GM12878 (cell line): Measurements from ENCODE around the gene EMP3. TPM values are rescaled to one million over a fixed set of nuclear protein-coding genes. Genes with fewer than 3 reads are reported as not detected.

Experiments used
- ATAC-seq: fragments of 200-7000 bp; cut with Tn5 transposase; 3 replicates; pipeline ENCODE4 v1.9.1; 2020; ENCODE audit warnings: mild to moderate bottlenecking, moderate library complexity
- BruUV-seq: library from RNA; stranded (reverse); fragments of 400-500 nt; replicated peaks from 2 replicates; lab custom pipeline; 2021; lab: Mats Ljungman, UMichigan
- CTCF ChIA-PET: fragments of 300-600 bp; sonication (Branson Sonifier 250); formaldehyde crosslinking; extraction: SDS; loops from one replicate; lab custom pipeline; 2021; ENCODE audit warnings: inconsistent platforms; lab: Yijun Ruan, JAX
- POLR2A ChIA-PET: fragments of 350-600 bp; formaldehyde crosslinking; extraction: SDS; loops from one replicate; lab custom pipeline; 2021; ENCODE audit warnings: inconsistent platforms; lab: Charles Lee
- RAD21 ChIA-PET: fragments of 300-600 bp; sonication (Branson Sonifier 250); formaldehyde crosslinking; loops from one replicate; lab custom pipeline; 2023; ENCODE audit warnings: antibody characterized with exemption; ENCODE audit not compliant: unreplicated experiment; lab: Charles Lee
- SMC1A ChIA-PET: fragments of 300-600 bp; sonication (Branson Sonifier 250); formaldehyde crosslinking; loops from one replicate; lab custom pipeline; 2023; ENCODE audit not compliant: unreplicated experiment, uncharacterized antibody; lab: Charles Lee
- DNase-seq: peaks from one replicate; pipeline ENCODE4 v3.0.0-alpha.2; 2011; ENCODE audit warnings: low read depth, low spot score
- FAIRE-seq: peaks from 3 replicates; lab custom pipeline; 2011; peaks lifted over from hg19 to GRCh38; lab: Jason Lieb, UNC
- H2AFZ ChIP-seq: 2 replicates; pipeline ENCODE4 v1.6.0; 2011; ENCODE audit warnings: low read depth, low read length, control low read depth; ENCODE audit not compliant: control insufficient read depth
- H3K27ac ChIP-seq: 2 replicates; pipeline ENCODE4 v1.5.1; 2011; ENCODE audit warnings: control low read depth; ENCODE audit not compliant: control insufficient read depth, insufficient read depth
- H3K27me3 ChIP-seq, 2 experiments: replicated peaks in 1 of 2; 2 replicates each; pipeline versions ENCODE4 v1.6.0 to v1.6.1; 2011; ENCODE audit warnings: low read length in 1 of 2; ENCODE audit not compliant: control insufficient read depth in 2 of 2, insufficient read depth in 2 of 2
- H3K36me3 ChIP-seq, 2 experiments: 2 replicates each; pipeline ENCODE4 v1.5.1; 2011; ENCODE audit warnings: low read length in 1 of 2; ENCODE audit not compliant: control insufficient read depth in 2 of 2, insufficient read depth in 2 of 2
- H3K4me1 ChIP-seq: 2 replicates; pipeline ENCODE4 v1.6.1; 2011; ENCODE audit warnings: mild to moderate bottlenecking, low read length, moderate library complexity, mixed read lengths; ENCODE audit not compliant: control insufficient read depth, insufficient read depth
- H3K4me2 ChIP-seq: 2 replicates; pipeline ENCODE4 v1.6.0; 2011; ENCODE audit warnings: control low read depth; ENCODE audit not compliant: control insufficient read depth, insufficient read depth
- H3K4me3 ChIP-seq: fragments of 200-600 bp; sonication (generic); 2 replicates; pipeline ENCODE4 v1.5.1; 2016
- H3K79me2 ChIP-seq: 2 replicates; pipeline ENCODE4 v1.6.0; 2011; ENCODE audit warnings: low read length; ENCODE audit not compliant: control insufficient read depth, insufficient read depth
- H3K9ac ChIP-seq: 2 replicates; pipeline ENCODE4 v1.8.0; 2011; ENCODE audit warnings: low read length, control low read depth, mixed read lengths; ENCODE audit not compliant: control insufficient read depth, insufficient read depth
- H3K9me3 ChIP-seq: replicated peaks from 3 replicates; pipeline ENCODE4 v1.5.1; 2011; ENCODE audit warnings: mild to moderate bottlenecking, low read length; ENCODE audit not compliant: control insufficient read depth, insufficient read depth
- H4K20me1 ChIP-seq: 2 replicates; pipeline ENCODE4 v1.6.0; 2011; ENCODE audit not compliant: control insufficient read depth, insufficient read depth
- BMI1 ChIP-seq: fragments of 450-650 bp; IDR thresholded peaks from 2 replicates; pipeline ENCODE4 v1.6.1; 2016; ENCODE audit warnings: mild to moderate bottlenecking, moderate library complexity, borderline replicate concordance
- GABPA ChIP-seq: IDR thresholded peaks from 2 replicates; pipeline ENCODE4 v1.6.1; 2014; ENCODE audit warnings: antibody characterized with exemption, low read depth, mild to moderate bottlenecking, inconsistent platforms
- HDGF ChIP-seq: fragments of 450-650 bp; IDR thresholded peaks from 2 replicates; pipeline ENCODE4 v1.6.1; 2016; ENCODE audit warnings: antibody characterized with exemption
- IKZF2 ChIP-seq, 2 experiments: fragments of 450-650 bp; IDR thresholded peaks; 2 replicates each; pipeline ENCODE4 v1.6.1; 2017; ENCODE audit warnings: mild to moderate bottlenecking in 2 of 2, moderate library complexity in 2 of 2
- NFIC ChIP-seq: IDR thresholded peaks from 2 replicates; pipeline ENCODE4 v1.6.1; 2012; ENCODE audit warnings: low read depth, mild to moderate bottlenecking, inconsistent platforms, low read length, moderate library complexity
- PKNOX1 ChIP-seq: fragments of 450-650 bp; IDR thresholded peaks from 2 replicates; pipeline ENCODE4 v1.6.1; 2016; ENCODE audit warnings: mild to moderate bottlenecking
- POU2F2 ChIP-seq: IDR thresholded peaks from 3 replicates; pipeline ENCODE4 v1.6.1; 2011; ENCODE audit warnings: low read depth, mild to moderate bottlenecking, low read length, borderline replicate concordance
- RAD21 ChIP-seq: IDR thresholded peaks from 2 replicates; pipeline ENCODE4 v1.6.1; 2011; ENCODE audit warnings: mild to moderate bottlenecking, low read depth, low read length, moderate library complexity; ENCODE audit not compliant: insufficient read depth
- RB1 ChIP-seq: fragments of 450-650 bp; formaldehyde crosslinking; IDR thresholded peaks from 2 replicates; pipeline ENCODE4 v1.6.1; 2017; ENCODE audit warnings: mild to moderate bottlenecking, borderline replicate concordance
- TARDBP ChIP-seq: IDR thresholded peaks from 2 replicates; pipeline ENCODE4 v1.6.1; 2016; ENCODE audit warnings: borderline replicate concordance
- ZNF622 ChIP-seq: fragments of 450-650 bp; IDR thresholded peaks from 2 replicates; pipeline ENCODE4 v1.6.1; 2017; ENCODE audit warnings: mild to moderate bottlenecking, inconsistent platforms
- WGBS: methylation state at CpG from one replicate; pipeline ENCODE4 v1.1.6; 2016; ENCODE audit warnings: low lambda C conversion rate; ENCODE audit not compliant: insufficient replicate concordance, insufficient coverage; ENCODE audit errors: missing lambda C conversion rate; 5-methylcytosine and 5-hydroxymethylcytosine counted together
- in situ Hi-C: fragments of 300-500 bp; cut with MboI; formaldehyde crosslinking; loops from 9 replicates; pipeline ENCODE4 v1.14.3; 2018; ENCODE audit warnings: mixed read lengths
- intact Hi-C: fragments of 100-400 bp; cut with micrococcal nuclease; formaldehyde crosslinking; loops from one replicate; pipeline ENCODE4 v1.14.2; 2022; ENCODE audit not compliant: unreplicated experiment
- polyA plus RNA-seq, 11 experiments: library from polyadenylated mRNA; depleted of rRNA in 4 of 11; unstranded in 6 of 11; stranded (reverse) in 5 of 11; fragments of >200 nt; fragmentation: Nextera tagmentation in 4 of 11; fragmentation: Illumina TruSeq in 1 of 11; extraction: Ambion mirVana in 4 of 11; extraction: Trizol in 1 of 11; gene quantifications; 1 replicate in 1 of 11; 2 replicates in 10 of 11; pipeline versions ENCODE4 v1.2.1 to v1.2.3, GENCODE V29; 2011 to 2016; ENCODE audit warnings: inconsistent platforms in 2 of 11, missing spikeins in 2 of 11, low read depth in 1 of 11
- total RNA-seq, 4 experiments: library from RNA; depleted of rRNA in 3 of 4; stranded (reverse); fragments of >200 nt in 3 of 4; fragmentation: Illumina TruSeq in 1 of 4; extraction: Trizol in 1 of 4; gene quantifications; 2 replicates each; pipeline versions ENCODE4 v1.2.1 to v1.2.3, GENCODE V29; 2013 to 2021
- TF ChIP-seq, protein P1 (sequence below): fragments of 450-650 bp; IDR thresholded peaks from 2 replicates; pipeline ENCODE4 v1.6.1; 2017; ENCODE audit warnings: mild to moderate bottlenecking
- TF ChIP-seq, protein P2 (sequence below): IDR thresholded peaks from 2 replicates; pipeline ENCODE4 v1.6.1; 2011; ENCODE audit warnings: low read depth, low read length, improper control_type of control experiment, borderline replicate concordance

EMP3 gene
- total and polyA plus RNA-seq, 10 of the 15 experiments (the other 5 are each of a cell fraction or from before 2014, with no cell fraction given), result 53.2 to 224 (median 134) TPM

GRCh38 chr19:48290401-48290770, 35.0 kb upstream of the EMP3 start:
- ATAC-seq (no peak), FAIRE-seq (no peak), DNase-seq (no peak)
- H4K20me1 ChIP-seq, result no peaks in the 10 kb centered on the region
- no peak overlapping the region for H3K9ac ChIP-seq
- BruUV-seq, result no TSS peak
- H3K36me3 ChIP-seq, result no peaks in the 10 kb centered on the region
- no peak overlapping the region; the same call in 1 of the 2 replicates for H3K4me2 ChIP-seq
- no peaks in the 10 kb centered on the region for H3K27me3 ChIP-seq
- no peak overlapping the region for H3K4me3 ChIP-seq
- POLR2A ChIA-PET, result interaction anchor here (0.6 kb wide), 1 partner anchor 1858 kb away, joined by 3 read pairs; no protein-coding TSS in a partner anchor
- no peak for TF ChIP-seq ZNF622
- no peak for TF ChIP-seq PKNOX1
- TF ChIP-seq RAD21, result no peak
- no peak for TF ChIP-seq HDGF
- no peak for TF ChIP-seq IKZF2 (IDR thresholded peaks at IDR 0.05)
- TF ChIP-seq, protein P1, sequence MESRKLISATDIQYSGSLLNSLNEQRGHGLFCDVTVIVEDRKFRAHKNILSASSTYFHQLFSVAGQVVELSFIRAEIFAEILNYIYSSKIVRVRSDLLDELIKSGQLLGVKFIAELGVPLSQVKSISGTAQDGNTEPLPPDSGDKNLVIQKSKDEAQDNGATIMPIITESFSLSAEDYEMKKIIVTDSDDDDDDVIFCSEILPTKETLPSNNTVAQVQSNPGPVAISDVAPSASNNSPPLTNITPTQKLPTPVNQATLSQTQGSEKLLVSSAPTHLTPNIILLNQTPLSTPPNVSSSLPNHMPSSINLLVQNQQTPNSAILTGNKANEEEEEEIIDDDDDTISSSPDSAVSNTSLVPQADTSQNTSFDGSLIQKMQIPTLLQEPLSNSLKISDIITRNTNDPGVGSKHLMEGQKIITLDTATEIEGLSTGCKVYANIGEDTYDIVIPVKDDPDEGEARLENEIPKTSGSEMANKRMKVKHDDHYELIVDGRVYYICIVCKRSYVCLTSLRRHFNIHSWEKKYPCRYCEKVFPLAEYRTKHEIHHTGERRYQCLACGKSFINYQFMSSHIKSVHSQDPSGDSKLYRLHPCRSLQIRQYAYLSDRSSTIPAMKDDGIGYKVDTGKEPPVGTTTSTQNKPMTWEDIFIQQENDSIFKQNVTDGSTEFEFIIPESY, result no peak
- no peak for TF ChIP-seq BMI1
- no peak for TF ChIP-seq GABPA
- no peak for TF ChIP-seq TARDBP
- no peak for TF ChIP-seq RB1
- no peak for TF ChIP-seq NFIC
- no peak for TF ChIP-seq POU2F2
- TF ChIP-seq, protein P2, sequence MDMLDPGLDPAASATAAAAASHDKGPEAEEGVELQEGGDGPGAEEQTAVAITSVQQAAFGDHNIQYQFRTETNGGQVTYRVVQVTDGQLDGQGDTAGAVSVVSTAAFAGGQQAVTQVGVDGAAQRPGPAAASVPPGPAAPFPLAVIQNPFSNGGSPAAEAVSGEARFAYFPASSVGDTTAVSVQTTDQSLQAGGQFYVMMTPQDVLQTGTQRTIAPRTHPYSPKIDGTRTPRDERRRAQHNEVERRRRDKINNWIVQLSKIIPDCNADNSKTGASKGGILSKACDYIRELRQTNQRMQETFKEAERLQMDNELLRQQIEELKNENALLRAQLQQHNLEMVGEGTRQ, result no peak
- RAD21 ChIA-PET, result interaction anchor here (0.6 kb wide), 1 partner anchor 24 kb away, joined by 3 read pairs; no protein-coding TSS in a partner anchor
- SMC1A ChIA-PET, result interaction anchor here (1.0 kb wide), 1 partner anchor 88 kb away, joined by 3 read pairs; no protein-coding TSS in a partner anchor
- no peak overlapping the region for H2AFZ ChIP-seq
- H3K9me3 ChIP-seq, result no peaks in the 10 kb centered on the region; the same call in 1 of the 3 replicates
- CTCF ChIA-PET, result interaction anchor here (0.7 to 3.8 kb wide), 6 partner anchors 9 to 182 kb away, joined by 3 to 23 read pairs (median 3); no protein-coding TSS in a partner anchor
- WGBS, result 48% methylated on average over 6 of the region's 10 CpGs
- H3K27ac ChIP-seq, result no peak overlapping the region
- H3K79me2 ChIP-seq, result no peaks in the 10 kb centered on the region
- intact Hi-C loops (no loop called here), in situ Hi-C loops (loop anchor here (10.0 kb wide), 1 partner anchor 326 kb away; no protein-coding TSS in a partner anchor)
- peaks cover 3% of the 10 kb centered on the region; the same call in 1 of the 2 replicates for H3K4me1 ChIP-seq
